H1 (cell line): Measurements from ENCODE around the gene PRKCA.

Experiments used
- EGR1 ChIP-seq: IDR thresholded peaks from 2 replicates; pipeline ENCODE4 v1.6.1; 2011; ENCODE audit warnings: low read depth, low read length, borderline replicate concordance
- EZH2 ChIP-seq: fragments of 200-600 bp; sonication (generic); IDR thresholded peaks from 2 replicates; pipeline ENCODE4 v1.7.1; 2012; ENCODE audit warnings: low read depth, mild to moderate bottlenecking, moderate library complexity, low read length, inconsistent platforms; ENCODE audit not compliant: severe bottlenecking
- TF ChIP-seq, protein P1 (sequence below), 3 experiments: IDR thresholded peaks; 1 replicate in 2 of 3; 2 replicates in 1 of 3; pipeline versions ENCODE4 v1.5.1 to v1.6.1; 2011; ENCODE audit warnings: low read length in 3 of 3, mild to moderate bottlenecking in 3 of 3, inconsistent platforms in 2 of 3, low read depth in 1 of 3, moderate library complexity in 1 of 3; ENCODE audit not compliant: insufficient read depth in 1 of 3; ENCODE audit errors: control extremely low read depth in 1 of 3

DNA sequence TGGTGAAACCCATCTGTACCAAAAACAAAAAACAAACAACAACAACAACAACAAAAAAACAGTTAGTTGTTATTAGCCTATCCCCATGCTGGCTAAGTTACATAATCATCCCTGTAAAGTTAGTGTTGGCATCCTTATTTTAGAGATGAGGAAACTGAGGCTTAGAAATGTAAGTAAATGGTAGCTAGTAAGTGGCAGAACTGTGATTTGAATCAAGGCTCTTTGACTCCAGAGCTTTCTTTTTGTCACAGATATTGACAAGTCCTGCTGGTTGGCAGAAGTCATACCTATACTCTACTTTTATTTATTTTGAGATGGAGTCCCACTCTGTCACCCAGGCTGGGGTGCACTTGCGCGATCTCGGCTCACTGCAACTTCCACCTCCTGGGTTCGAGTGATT is 42.1 kb downstream of the PRKCA start:
- TF ChIP-seq EGR1 (no peak), EZH2 (no peak)
- TF ChIP-seq, protein P1, sequence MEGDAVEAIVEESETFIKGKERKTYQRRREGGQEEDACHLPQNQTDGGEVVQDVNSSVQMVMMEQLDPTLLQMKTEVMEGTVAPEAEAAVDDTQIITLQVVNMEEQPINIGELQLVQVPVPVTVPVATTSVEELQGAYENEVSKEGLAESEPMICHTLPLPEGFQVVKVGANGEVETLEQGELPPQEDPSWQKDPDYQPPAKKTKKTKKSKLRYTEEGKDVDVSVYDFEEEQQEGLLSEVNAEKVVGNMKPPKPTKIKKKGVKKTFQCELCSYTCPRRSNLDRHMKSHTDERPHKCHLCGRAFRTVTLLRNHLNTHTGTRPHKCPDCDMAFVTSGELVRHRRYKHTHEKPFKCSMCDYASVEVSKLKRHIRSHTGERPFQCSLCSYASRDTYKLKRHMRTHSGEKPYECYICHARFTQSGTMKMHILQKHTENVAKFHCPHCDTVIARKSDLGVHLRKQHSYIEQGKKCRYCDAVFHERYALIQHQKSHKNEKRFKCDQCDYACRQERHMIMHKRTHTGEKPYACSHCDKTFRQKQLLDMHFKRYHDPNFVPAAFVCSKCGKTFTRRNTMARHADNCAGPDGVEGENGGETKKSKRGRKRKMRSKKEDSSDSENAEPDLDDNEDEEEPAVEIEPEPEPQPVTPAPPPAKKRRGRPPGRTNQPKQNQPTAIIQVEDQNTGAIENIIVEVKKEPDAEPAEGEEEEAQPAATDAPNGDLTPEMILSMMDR (IDR thresholded peaks at IDR 0.05; ENCODE audit: control extremely low read depth in 1 of 3, insufficient read depth in 1 of 3, low read depth in 1 of 3, low read length in 3 of 3), result no peak
